Measurements from ENCODE around the gene GJC2.

The GJC2 gene

DNA sequence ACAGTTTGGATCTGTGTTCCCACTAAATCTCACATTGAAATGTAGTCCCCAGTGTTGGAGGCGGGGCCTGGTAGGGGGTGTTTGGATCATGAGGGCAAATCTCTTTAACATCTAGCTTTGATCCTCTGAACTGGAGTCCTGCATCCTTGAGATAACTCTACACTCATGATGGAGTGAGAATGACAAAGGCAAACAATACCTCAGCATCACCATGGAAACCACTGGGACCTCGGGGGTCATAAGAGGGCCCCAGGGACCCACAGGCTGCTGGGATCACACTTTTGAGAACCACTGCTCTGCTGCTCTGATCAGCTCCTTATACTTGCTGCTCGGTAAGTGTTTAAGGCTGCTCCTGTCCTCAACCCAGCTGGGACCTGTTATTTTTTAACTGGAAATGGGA is 44.7 kb downstream of the GJC2 start:
- H3K9me3 ChIP-seq (replicated peaks; ENCODE audit: insufficient read depth, low read length), result no peaks in the 10 kb centered on the region
- TF ChIP-seq EZH2phosphoT487 (IDR thresholded peaks at IDR 0.05; ENCODE audit: low read length) (no peak), EZH2 (optimal IDR thresholded peaks at IDR 0.05; ENCODE audit: low read depth, low read length) (no peak)
- H3K36me3 ChIP-seq (replicated peaks; ENCODE audit: insufficient read depth, low read length), result no peaks in the 10 kb centered on the region
- no peak for DNase-seq
- no peaks in the 10 kb centered on the region for H3F3A ChIP-seq (ENCODE audit: insufficient read depth, low read length)
- H4K20me1 ChIP-seq (ENCODE audit: insufficient read depth, low read length), result no peaks in the 10 kb centered on the region
- no peak overlapping the region for H3K4me3 ChIP-seq (ENCODE audit: low read length)
- H3K9me2 ChIP-seq (replicated peaks; ENCODE audit: insufficient read depth, low read length), result no peaks in the 10 kb centered on the region
- no peak overlapping the region for H2AFZ ChIP-seq (ENCODE audit: low read length)
- no peak overlapping the region for H3K4me2 ChIP-seq (ENCODE audit: low read depth, low read length)
- H3K27me3 ChIP-seq (replicated peaks; ENCODE audit: insufficient read depth, low read length), result no peaks in the 10 kb centered on the region
- H3K4me1 ChIP-seq (ENCODE audit: low read length), result no peaks in the 10 kb centered on the region
- H3K27ac ChIP-seq (ENCODE audit: low read length), result no peak overlapping the region
- no peak overlapping the region for H3K9ac ChIP-seq (ENCODE audit: low read length)
- no peaks in the 10 kb centered on the region for H3K79me2 ChIP-seq (ENCODE audit: low read length)

DNA sequence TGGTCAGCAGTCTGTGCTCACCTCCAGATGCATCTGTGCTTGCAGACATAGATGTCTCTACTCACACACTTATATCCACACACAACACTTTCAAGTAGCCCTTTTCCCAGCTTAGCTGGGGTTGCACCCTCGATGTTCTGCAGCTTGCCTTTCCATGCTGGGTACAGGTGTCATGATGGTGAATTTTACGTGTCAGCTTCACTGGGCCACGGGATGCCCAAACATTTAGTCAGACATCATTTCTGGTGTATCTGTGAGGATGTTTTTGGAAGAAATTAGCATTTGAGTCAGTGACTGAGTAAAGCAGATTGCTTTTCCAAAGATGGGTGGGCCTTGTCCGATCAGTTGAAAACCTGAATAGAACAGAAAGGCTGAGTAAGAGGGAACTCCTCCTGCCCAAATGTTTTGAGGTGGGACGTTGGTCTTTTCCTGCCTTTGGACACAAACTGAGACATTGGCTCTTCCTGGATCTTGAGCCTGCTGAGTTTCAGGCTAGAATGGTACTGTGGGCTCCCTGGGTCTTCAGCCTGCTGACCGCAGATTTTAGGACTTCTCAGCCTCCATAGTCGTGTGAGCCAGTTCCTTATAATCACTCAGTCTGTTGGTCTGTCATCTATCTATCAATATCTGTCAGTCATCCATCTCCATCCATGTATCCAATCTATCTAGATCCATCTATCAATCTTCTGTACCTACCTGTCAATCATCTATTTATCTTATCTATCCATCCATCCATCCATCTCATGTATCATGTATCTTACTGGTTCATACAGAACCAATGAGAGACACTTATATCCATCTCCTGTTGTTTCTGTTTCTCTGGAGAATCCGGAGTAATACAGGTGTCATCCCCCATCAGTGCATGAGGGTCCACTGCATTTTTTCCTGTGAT is 45.4 kb downstream of the GJC2 start:
- TF ChIP-seq EZH2 (optimal IDR thresholded peaks at IDR 0.05; ENCODE audit: low read depth, low read length) (no peak), EZH2phosphoT487 (IDR thresholded peaks at IDR 0.05; ENCODE audit: low read length) (no peak)
- TF ChIP-seq, protein P1, sequence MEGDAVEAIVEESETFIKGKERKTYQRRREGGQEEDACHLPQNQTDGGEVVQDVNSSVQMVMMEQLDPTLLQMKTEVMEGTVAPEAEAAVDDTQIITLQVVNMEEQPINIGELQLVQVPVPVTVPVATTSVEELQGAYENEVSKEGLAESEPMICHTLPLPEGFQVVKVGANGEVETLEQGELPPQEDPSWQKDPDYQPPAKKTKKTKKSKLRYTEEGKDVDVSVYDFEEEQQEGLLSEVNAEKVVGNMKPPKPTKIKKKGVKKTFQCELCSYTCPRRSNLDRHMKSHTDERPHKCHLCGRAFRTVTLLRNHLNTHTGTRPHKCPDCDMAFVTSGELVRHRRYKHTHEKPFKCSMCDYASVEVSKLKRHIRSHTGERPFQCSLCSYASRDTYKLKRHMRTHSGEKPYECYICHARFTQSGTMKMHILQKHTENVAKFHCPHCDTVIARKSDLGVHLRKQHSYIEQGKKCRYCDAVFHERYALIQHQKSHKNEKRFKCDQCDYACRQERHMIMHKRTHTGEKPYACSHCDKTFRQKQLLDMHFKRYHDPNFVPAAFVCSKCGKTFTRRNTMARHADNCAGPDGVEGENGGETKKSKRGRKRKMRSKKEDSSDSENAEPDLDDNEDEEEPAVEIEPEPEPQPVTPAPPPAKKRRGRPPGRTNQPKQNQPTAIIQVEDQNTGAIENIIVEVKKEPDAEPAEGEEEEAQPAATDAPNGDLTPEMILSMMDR (IDR thresholded peaks at IDR 0.05; ENCODE audit: low read length), result no peak
- Histone ChIP-seq H3K9ac (ENCODE audit: low read length) (no peak overlapping the region), H3K36me3 (replicated peaks; ENCODE audit: insufficient read depth, low read length) (no peaks in the 10 kb centered on the region), H3K4me1 (ENCODE audit: low read length) (no peaks in the 10 kb centered on the region), H3K9me2 (replicated peaks; ENCODE audit: insufficient read depth, low read length) (no peaks in the 10 kb centered on the region), H2AFZ (ENCODE audit: low read length) (no peak overlapping the region), H3K9me3 (replicated peaks; ENCODE audit: insufficient read depth, low read length) (no peaks in the 10 kb centered on the region), H3F3A (ENCODE audit: insufficient read depth, low read length) (no peaks in the 10 kb centered on the region), H3K4me3 (ENCODE audit: low read length) (no peak overlapping the region), H3K27me3 (replicated peaks; ENCODE audit: insufficient read depth, low read length) (no peaks in the 10 kb centered on the region), H4K20me1 (ENCODE audit: insufficient read depth, low read length) (no peaks in the 10 kb centered on the region), H3K27ac (ENCODE audit: low read length) (no peak overlapping the region), H3K79me2 (ENCODE audit: low read length) (no peaks in the 10 kb centered on the region), H3K4me2 (ENCODE audit: low read depth, low read length) (no peak overlapping the region)
- DNase-seq, result no peak

DNA sequence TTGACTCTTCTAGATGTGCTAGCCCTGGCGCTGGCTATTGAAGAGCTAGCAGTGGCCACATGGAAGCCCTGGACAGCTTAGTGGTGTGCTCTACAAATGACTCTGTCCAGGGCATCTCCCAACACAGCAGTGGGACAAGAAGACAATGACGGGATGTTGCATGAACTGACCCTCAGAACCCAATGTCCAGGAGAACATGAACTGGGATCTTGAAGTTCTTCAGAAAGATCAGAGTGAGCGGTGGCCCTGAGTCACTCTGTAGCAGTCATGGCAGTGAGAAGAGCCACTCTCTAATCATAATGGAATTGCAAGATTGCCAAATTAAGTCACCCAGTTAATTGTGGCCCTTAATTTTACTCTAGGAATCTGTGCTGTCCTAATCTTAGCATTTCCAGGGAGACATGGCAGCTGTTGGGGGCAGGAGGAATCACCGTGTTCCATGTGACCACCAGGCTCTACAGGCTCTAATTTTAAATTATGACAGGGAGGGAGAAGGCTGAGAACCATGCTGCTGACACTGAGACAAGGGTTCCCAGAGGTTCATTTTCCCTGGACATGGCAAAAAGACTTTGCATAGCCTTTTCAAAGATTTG is 47.9 kb downstream of the GJC2 start:
- no peaks in the 10 kb centered on the region for H3F3A ChIP-seq (ENCODE audit: insufficient read depth, low read length)
- H3K36me3 ChIP-seq (replicated peaks; ENCODE audit: insufficient read depth, low read length), result no peaks in the 10 kb centered on the region
- H3K79me2 ChIP-seq (ENCODE audit: low read length), result no peaks in the 10 kb centered on the region
- H3K4me2 ChIP-seq (ENCODE audit: low read depth, low read length), result no peak overlapping the region
- H4K20me1 ChIP-seq (ENCODE audit: insufficient read depth, low read length), result no peaks in the 10 kb centered on the region
- no peak overlapping the region for H3K27ac ChIP-seq (ENCODE audit: low read length)
- TF ChIP-seq EZH2 (optimal IDR thresholded peaks at IDR 0.05; ENCODE audit: low read depth, low read length) (no peak), EZH2phosphoT487 (IDR thresholded peaks at IDR 0.05; ENCODE audit: low read length) (no peak)
- no peaks in the 10 kb centered on the region for H3K4me1 ChIP-seq (ENCODE audit: low read length)
- H2AFZ ChIP-seq (ENCODE audit: low read length), result no peak overlapping the region
- no peak overlapping the region for H3K9ac ChIP-seq (ENCODE audit: low read length)
- H3K4me3 ChIP-seq (ENCODE audit: low read length), result no peak overlapping the region
- H3K9me2 ChIP-seq (replicated peaks; ENCODE audit: insufficient read depth, low read length), result no peaks in the 10 kb centered on the region
- DNase-seq, result no peak
- no peaks in the 10 kb centered on the region for H3K27me3 ChIP-seq (replicated peaks; ENCODE audit: insufficient read depth, low read length)
- no peaks in the 10 kb centered on the region for H3K9me3 ChIP-seq (replicated peaks; ENCODE audit: insufficient read depth, low read length)

DNA sequence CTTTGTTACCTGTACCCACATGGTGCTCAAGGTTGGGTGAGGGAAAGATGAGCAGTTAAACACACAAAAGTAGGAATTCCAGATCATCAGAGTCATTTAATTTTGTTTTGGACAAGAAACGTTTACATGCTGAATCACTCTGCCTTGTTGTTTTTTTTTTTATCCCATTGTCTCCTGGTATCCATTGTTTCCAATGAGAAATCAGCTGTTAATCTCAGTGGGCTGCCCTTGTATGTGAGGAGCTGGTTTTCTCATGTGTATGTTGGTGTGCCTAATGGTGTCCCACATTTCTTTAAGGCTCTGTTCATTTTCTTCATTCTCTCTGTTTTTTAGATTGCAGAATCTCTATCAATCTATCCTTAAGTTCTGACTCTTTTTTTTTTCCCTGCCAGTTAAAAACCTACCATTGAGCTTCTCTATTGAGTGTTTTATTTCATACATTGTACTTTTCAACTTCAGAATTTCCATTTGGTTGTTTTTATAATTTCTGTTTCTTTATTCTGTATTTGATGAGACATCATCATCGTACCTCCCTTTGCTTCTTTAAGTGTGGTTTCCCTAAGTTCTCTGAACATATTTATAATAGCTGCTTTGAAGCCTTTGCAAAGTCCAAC is 49.4 kb downstream of the GJC2 start:
- H3K4me3 ChIP-seq (ENCODE audit: low read length), result no peak overlapping the region
- H3K9ac ChIP-seq (ENCODE audit: low read length), result no peak overlapping the region
- H3F3A ChIP-seq (ENCODE audit: insufficient read depth, low read length), result no peaks in the 10 kb centered on the region
- no peaks in the 10 kb centered on the region for H3K36me3 ChIP-seq (replicated peaks; ENCODE audit: insufficient read depth, low read length)
- H3K27me3 ChIP-seq (replicated peaks; ENCODE audit: insufficient read depth, low read length), result no peaks in the 10 kb centered on the region
- H3K9me3 ChIP-seq (replicated peaks; ENCODE audit: insufficient read depth, low read length), result no peaks in the 10 kb centered on the region
- no peak overlapping the region for H3K4me2 ChIP-seq (ENCODE audit: low read depth, low read length)
- H4K20me1 ChIP-seq (ENCODE audit: insufficient read depth, low read length), result no peaks in the 10 kb centered on the region
- no peak overlapping the region for H2AFZ ChIP-seq (ENCODE audit: low read length)
- DNase-seq, result no peak
- no peaks in the 10 kb centered on the region for H3K9me2 ChIP-seq (replicated peaks; ENCODE audit: insufficient read depth, low read length)
- TF ChIP-seq EZH2 (optimal IDR thresholded peaks at IDR 0.05; ENCODE audit: low read depth, low read length) (no peak), EZH2phosphoT487 (IDR thresholded peaks at IDR 0.05; ENCODE audit: low read length) (no peak)
- H3K79me2 ChIP-seq (ENCODE audit: low read length), result no peaks in the 10 kb centered on the region
- no peaks in the 10 kb centered on the region for H3K4me1 ChIP-seq (ENCODE audit: low read length)
- no peak overlapping the region for H3K27ac ChIP-seq (ENCODE audit: low read length)
